ENCODE results near the gene NEUROD2. TPM values are rescaled to one million over a fixed set of nuclear protein-coding genes. Genes with fewer than 3 reads are reported as not detected.
A peak's percentile ranks its signal among the peaks of the same experiment; 100 is the strongest.

NEUROD2 gene
- total and polyA plus RNA-seq, 3 experiments from 2014 or later: not detected

DNA sequence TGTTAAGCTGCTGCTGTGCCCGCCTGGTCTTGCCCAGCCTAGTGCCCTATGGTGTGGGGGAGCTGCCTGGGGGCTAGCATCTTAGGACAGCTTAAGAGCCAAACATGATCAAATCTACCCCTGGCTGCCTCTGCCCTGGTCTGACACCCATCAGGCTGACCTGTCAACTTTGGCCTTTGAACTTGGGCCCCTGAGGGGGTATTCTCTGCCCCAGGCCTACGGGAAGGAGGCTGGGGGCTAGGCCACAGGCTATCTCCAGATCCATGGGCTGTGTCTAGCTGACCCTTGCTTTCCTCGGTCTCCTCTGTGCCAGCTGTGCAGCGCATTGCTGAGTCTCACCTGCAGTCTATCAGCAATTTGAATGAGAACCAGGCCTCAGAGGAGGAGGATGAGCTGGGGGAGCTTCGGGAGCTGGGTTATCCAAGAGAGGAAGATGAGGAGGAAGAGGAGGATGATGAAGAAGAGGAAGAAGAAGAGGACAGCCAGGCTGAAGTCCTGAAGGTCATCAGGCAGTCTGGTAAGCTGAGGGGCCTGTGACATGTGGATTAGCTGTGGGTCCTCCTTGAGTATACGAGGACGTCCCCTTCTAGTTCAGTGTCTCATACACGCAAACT lies 26.0 kb upstream of the NEUROD2 start:
- Histone ChIP-seq H3K4me3 (ENCODE audit: low read length) (no peak overlapping the region), H3K27me3 (ENCODE audit: insufficient read depth, low read length, poor library complexity, severe bottlenecking) (no peaks in the 10 kb centered on the region), H3K36me3 (ENCODE audit: insufficient read depth, low read length) (no peaks in the 10 kb centered on the region), H3K27ac (ENCODE audit: low read depth, low read length) (no peak overlapping the region), H3K4me1 (ENCODE audit: insufficient read depth, low read length) (peaks cover 22% of the 10 kb centered on the region), H3K9me3 (ENCODE audit: low read length) (no peaks in the 10 kb centered on the region)
- POLR2A ChIA-PET: no interaction called here
- peak overlapping the region in 1 of 8 donors; percentile 19 for H3K27ac Mint-ChIP-seq
- peaks cover 0 to 8% (median 0%) of the 10 kb centered on the region in 3 donors for H3K36me3 Mint-ChIP-seq
- CTCF ChIA-PET: interaction anchor here (0.9 to 10.7 kb wide), 7 partner anchors 11 to 347 kb away, joined by 3 to 161 read pairs (median 4); partner anchors contain the start of genes PPP1R1B and PSMD3
- peaks cover 5 to 24% of the 10 kb centered on the region in 2 donors for H3K27me3 Mint-ChIP-seq
- peak overlapping the region in 1 of 7 donors; percentile 70 for H3K4me3 Mint-ChIP-seq
- H3K4me1 Mint-ChIP-seq: peaks cover 29 to 39% (median 30%) of the 10 kb centered on the region in 3 donors
- no peaks in the 10 kb centered on the region for H3K9me3 Mint-ChIP-seq
- no peak for DNase-seq

DNA sequence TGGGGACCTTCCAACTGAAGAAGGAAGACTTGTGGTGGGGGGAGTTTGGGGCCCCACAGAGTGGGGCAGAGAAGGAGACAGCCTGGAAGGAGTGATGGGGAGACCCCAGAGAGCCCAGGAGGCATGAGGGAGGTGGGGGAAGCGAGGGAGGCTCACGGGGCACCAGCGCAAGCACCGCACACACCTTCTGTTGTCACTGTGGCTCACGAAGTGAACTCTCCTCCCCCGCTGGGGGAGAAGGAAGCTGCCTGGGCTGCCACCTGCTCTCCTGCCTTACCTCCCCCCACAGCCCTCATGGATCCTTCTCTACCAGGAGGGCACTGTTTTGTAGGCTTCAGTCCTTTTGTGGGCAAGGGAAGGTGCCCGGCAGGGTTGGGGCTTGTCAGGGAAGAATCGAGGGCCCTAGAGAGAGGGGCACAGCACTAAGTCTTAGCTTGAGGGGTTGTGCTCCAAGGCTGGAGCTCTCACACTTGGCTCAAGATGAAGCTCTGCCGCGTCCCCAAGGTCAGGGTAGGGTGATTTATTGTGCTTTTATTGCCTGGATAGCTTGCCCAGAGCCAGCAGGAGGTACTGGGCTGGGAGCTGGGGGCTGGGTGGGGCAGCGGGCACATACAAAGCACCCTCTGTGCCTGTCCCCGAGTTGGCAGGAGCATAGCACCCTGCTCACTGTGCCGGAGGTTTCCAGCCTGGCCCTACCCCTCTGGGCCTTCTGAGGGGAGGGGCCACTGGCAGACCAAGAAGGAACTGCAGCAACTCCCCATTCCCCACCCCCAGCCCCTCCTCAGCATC lies 24.6 kb upstream of the NEUROD2 start:
- Mint-ChIP-seq H3K4me3 (no peak overlapping the region), H3K9me3 (no peaks in the 10 kb centered on the region), H3K27me3 (peaks cover 15 to 32% of the 10 kb centered on the region in 2 donors), H3K4me1 (peaks cover 16 to 26% (median 17%) of the 10 kb centered on the region in 3 donors), H3K27ac (no peak overlapping the region), H3K36me3 (peaks cover 0 to 2% (median 0%) of the 10 kb centered on the region in 3 donors)
- ChIA-PET POLR2A (no interaction called here), CTCF (interaction anchor here (1.7 to 10.7 kb wide), 4 partner anchors 10 to 122 kb away, joined by 4 to 161 read pairs (median 16); partner anchors contain the start of gene PPP1R1B)
- DNase-seq: no peak
- H3K9me3 ChIP-seq (ENCODE audit: low read length): no peaks in the 10 kb centered on the region
- H3K27me3 ChIP-seq (ENCODE audit: insufficient read depth, low read length, poor library complexity, severe bottlenecking): peaks cover 7% of the 10 kb centered on the region
- no peaks in the 10 kb centered on the region for H3K36me3 ChIP-seq (ENCODE audit: insufficient read depth, low read length)
- no peak overlapping the region for H3K27ac ChIP-seq (ENCODE audit: low read depth, low read length)
- no peak overlapping the region for H3K4me3 ChIP-seq (ENCODE audit: low read length)
- peaks cover 10% of the 10 kb centered on the region for H3K4me1 ChIP-seq (ENCODE audit: insufficient read depth, low read length)

DNA sequence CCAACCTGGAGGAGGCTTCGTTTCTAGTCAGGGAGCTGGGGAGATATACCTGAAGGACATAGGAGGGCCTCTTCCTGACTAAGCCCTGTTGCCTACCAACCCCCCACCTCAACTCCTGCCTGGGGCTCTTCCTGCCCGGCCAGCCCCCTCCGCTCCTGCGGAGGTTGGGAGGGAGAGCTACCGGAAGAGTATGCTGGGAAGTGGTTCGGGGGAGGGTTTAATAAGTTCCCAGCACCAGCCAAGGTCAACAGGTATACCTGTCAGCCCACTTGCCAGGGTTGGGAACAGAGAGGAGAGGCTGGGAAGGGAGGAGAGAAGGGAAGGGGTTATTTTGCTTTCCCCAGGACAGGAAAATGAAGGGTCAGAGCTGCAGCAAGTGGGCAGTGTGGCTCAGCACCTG lies 23.7 kb upstream of the NEUROD2 start:
- no peak overlapping the region for H3K4me3 ChIP-seq (ENCODE audit: low read length)
- Mint-ChIP-seq H3K27me3 (peaks cover 16 to 38% of the 10 kb centered on the region in 2 donors), H3K4me3 (no peak overlapping the region), H3K36me3 (no peaks in the 10 kb centered on the region), H3K9me3 (no peaks in the 10 kb centered on the region), H3K4me1 (peaks cover 11 to 24% (median 13%) of the 10 kb centered on the region in 3 donors), H3K27ac (no peak overlapping the region)
- peaks cover 14% of the 10 kb centered on the region for H3K4me1 ChIP-seq (ENCODE audit: insufficient read depth, low read length)
- DNase-seq: no peak
- POLR2A ChIA-PET: no interaction called here
- CTCF ChIA-PET: interaction anchor here (10.7 kb wide), 1 partner anchor 9 kb away, joined by 161 read pairs; the partner anchor contains the start of gene PPP1R1B
- no peaks in the 10 kb centered on the region for H3K9me3 ChIP-seq (ENCODE audit: low read length)
- peaks cover 14% of the 10 kb centered on the region for H3K27me3 ChIP-seq (ENCODE audit: insufficient read depth, low read length, poor library complexity, severe bottlenecking)
- H3K36me3 ChIP-seq (ENCODE audit: insufficient read depth, low read length): no peaks in the 10 kb centered on the region
- H3K27ac ChIP-seq (ENCODE audit: low read depth, low read length): no peak overlapping the region

DNA sequence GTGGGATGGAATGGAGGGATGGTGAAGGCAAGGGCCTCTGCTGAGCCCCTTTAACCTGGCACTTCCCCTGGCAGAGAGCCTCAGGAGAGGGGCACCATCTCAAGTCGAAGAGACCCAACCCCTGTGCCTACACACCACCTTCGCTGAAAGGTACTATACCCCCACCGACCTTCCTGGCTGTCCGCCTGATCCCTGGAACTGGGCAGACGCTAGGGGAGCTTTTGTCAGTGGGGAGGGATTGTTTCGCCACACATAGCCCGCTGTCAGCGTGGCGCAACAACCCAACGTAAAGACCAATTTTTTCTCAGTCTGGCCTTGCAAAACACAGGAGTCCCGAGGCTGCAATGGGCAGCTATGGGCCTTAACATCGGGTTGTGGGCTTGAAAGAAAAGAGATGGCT lies 22.2 kb upstream of the NEUROD2 start:
- ChIA-PET POLR2A (no interaction called here), CTCF (interaction anchor here (1.4 to 10.7 kb wide), 3 partner anchors 8 to 351 kb away, joined by 3 to 161 read pairs (median 3); partner anchors contain the start of genes PPP1R1B and PSMD3)
- no peaks in the 10 kb centered on the region for H3K9me3 Mint-ChIP-seq
- peaks cover 9% of the 10 kb centered on the region for H3K4me1 ChIP-seq (ENCODE audit: insufficient read depth, low read length)
- no peak overlapping the region for H3K27ac ChIP-seq (ENCODE audit: low read depth, low read length)
- peaks cover 24 to 49% of the 10 kb centered on the region in 2 donors for H3K27me3 Mint-ChIP-seq
- no peak overlapping the region for H3K4me3 ChIP-seq (ENCODE audit: low read length)
- peaks cover 23% of the 10 kb centered on the region for H3K27me3 ChIP-seq (ENCODE audit: insufficient read depth, low read length, poor library complexity, severe bottlenecking)
- no peaks in the 10 kb centered on the region for H3K36me3 ChIP-seq (ENCODE audit: insufficient read depth, low read length)
- no peak overlapping the region for H3K4me3 Mint-ChIP-seq
- no peaks in the 10 kb centered on the region for H3K36me3 Mint-ChIP-seq
- DNase-seq: no peak
- H3K27ac Mint-ChIP-seq: no peak overlapping the region
- H3K9me3 ChIP-seq (ENCODE audit: low read length): no peaks in the 10 kb centered on the region
- peaks cover 5 to 16% (median 9%) of the 10 kb centered on the region in 3 donors for H3K4me1 Mint-ChIP-seq

DNA sequence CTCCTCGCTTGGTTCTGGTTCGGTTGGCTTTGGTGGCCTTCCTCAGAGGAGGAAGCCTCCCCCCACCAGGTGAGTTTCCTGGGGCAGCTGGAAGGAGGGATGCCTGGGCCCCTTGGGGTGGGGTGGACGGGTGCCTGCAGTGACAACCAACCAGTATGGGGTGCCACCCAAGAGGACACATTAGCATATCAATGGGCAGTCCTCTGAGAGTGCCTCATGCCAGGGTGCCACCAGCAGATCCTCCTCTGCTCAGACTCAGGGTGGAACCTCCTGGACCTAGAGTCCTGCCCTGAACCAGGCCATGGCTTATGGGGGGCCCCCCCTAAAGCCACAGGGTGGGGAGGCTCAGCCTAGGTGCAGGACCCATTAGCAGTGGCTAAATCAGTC lies 21.8 kb upstream of the NEUROD2 start:
- Histone ChIP-seq H3K36me3 (ENCODE audit: insufficient read depth, low read length) (no peaks in the 10 kb centered on the region), H3K4me1 (ENCODE audit: insufficient read depth, low read length) (peaks cover 9% of the 10 kb centered on the region), H3K27me3 (ENCODE audit: insufficient read depth, low read length, poor library complexity, severe bottlenecking) (peaks cover 23% of the 10 kb centered on the region), H3K27ac (ENCODE audit: low read depth, low read length) (no peak overlapping the region), H3K9me3 (ENCODE audit: low read length) (no peaks in the 10 kb centered on the region), H3K4me3 (ENCODE audit: low read length) (no peak overlapping the region)
- Mint-ChIP-seq H3K27ac (no peak overlapping the region), H3K4me3 (no peak overlapping the region), H3K4me1 (peaks cover 3 to 15% (median 8%) of the 10 kb centered on the region in 3 donors), H3K27me3 (peaks cover 24 to 49% of the 10 kb centered on the region in 2 donors), H3K9me3 (no peaks in the 10 kb centered on the region), H3K36me3 (no peaks in the 10 kb centered on the region)
- ChIA-PET POLR2A (no interaction called here), CTCF (interaction anchor here (1.4 to 10.7 kb wide), 2 partner anchors 7 to 351 kb away, joined by 3 to 161 read pairs; partner anchors contain the start of genes PPP1R1B and PSMD3)
- DNase-seq: no peak

DNA sequence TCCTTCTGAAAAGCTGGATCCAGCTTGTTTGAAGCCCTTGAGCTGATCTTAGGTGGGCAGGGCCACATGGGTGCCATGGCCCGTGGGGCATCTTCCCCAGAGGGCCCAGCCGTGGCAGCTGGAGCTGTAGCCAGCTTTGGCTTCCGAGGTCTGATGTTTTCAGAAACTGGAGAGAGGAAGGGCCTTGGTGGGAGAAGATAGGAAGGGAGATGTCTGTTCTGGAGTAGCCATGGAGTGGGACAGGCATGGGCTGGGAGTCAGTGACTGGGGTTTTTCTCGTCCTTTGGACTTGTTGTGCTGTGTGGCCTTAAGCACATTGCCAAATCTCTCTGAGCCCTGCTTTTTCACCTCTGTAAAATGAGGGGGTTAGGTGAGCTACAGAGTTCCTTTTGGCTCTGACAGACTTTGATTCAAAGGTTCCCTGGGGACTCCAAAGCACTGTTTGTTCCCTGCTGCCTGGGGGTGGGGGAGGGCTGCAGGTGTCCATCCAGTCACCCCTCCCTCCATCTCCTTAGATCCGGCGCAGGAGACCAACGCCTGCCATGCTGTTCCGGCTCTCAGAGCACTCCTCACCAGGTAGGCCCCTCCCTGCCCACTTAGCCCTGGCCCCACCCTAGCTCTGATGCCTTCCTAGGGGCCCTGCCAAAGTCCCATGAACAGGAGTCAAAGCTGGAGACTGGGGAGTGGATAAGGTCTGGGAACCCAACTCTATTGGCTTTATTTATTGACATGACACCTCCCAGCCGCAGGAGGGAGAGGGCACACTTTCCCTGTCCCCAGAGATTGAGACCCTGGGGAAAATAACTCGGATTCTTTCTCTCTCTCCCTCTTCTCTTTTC lies 21.2 kb upstream of the NEUROD2 start:
- peaks cover 24 to 49% of the 10 kb centered on the region in 2 donors for H3K27me3 Mint-ChIP-seq
- Histone ChIP-seq H3K36me3 (ENCODE audit: insufficient read depth, low read length) (no peaks in the 10 kb centered on the region), H3K4me1 (ENCODE audit: insufficient read depth, low read length) (peaks cover 9% of the 10 kb centered on the region), H3K27ac (ENCODE audit: low read depth, low read length) (no peak overlapping the region), H3K4me3 (ENCODE audit: low read length) (no peak overlapping the region), H3K9me3 (ENCODE audit: low read length) (no peaks in the 10 kb centered on the region), H3K27me3 (ENCODE audit: insufficient read depth, low read length, poor library complexity, severe bottlenecking) (peaks cover 23% of the 10 kb centered on the region)
- no peaks in the 10 kb centered on the region for H3K36me3 Mint-ChIP-seq
- H3K9me3 Mint-ChIP-seq: no peaks in the 10 kb centered on the region
- CTCF ChIA-PET: interaction anchor here (1.1 to 10.7 kb wide), 5 partner anchors 7 to 352 kb away, joined by 3 to 161 read pairs (median 3); partner anchors contain the start of genes PPP1R1B and PSMD3
- H3K4me3 Mint-ChIP-seq: no peak overlapping the region
- POLR2A ChIA-PET: no interaction called here
- peaks cover 0 to 12% (median 4%) of the 10 kb centered on the region in 3 donors for H3K4me1 Mint-ChIP-seq
- DNase-seq: no peak
- no peak overlapping the region for H3K27ac Mint-ChIP-seq

DNA sequence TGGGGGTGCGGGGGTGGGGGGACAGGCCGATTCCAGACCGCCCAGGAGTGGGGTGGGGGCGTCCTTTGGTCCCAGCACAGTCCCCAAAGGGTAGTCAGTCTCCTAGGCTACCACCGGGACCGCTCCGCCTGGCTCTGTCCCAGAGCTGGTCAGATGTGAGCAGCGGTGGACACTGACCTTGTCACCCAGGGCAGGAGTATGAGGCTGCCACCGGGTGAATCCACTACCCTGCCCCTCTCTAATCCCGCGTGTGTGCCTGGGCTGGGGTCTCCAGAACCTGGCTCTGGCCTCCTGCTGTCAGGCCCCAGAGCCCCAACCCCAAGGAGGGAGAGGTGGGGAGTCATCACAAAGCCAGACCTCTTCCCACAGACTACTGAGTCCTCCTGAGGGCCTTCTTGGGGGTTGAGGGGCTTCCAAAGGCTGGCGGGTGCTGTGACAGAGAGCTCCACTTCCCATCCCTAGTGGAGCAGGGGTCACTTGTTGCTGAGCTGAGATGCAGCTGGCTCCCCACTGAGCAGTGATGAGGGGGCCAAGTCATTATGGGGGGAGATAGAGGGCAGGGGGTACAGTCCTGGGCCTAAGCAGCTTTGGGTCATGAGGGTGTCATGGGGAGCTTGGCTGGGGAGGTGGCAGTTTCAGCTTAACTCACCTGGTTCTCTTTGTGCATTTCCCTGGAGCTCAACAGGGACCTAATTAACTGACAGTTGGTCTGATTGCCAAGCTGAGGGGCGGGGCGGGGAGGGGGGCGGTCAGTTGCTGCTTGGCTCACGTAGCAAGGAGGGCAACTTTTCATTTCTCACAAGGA lies 20.2 kb upstream of the NEUROD2 start:
- H3K36me3 Mint-ChIP-seq: no peaks in the 10 kb centered on the region
- no peaks in the 10 kb centered on the region for H3K9me3 Mint-ChIP-seq
- H3K4me1 Mint-ChIP-seq: peaks cover 6 to 22% (median 9%) of the 10 kb centered on the region in 3 donors
- H3K4me3 Mint-ChIP-seq: peak overlapping the region in 1 of 7 donors; percentile 54
- peaks cover 24 to 46% of the 10 kb centered on the region in 2 donors for H3K27me3 Mint-ChIP-seq
- Histone ChIP-seq H3K4me1 (ENCODE audit: insufficient read depth, low read length) (peaks cover 17% of the 10 kb centered on the region), H3K27ac (ENCODE audit: low read depth, low read length) (no peak overlapping the region), H3K4me3 (ENCODE audit: low read length) (no peak overlapping the region), H3K9me3 (ENCODE audit: low read length) (no peaks in the 10 kb centered on the region), H3K36me3 (ENCODE audit: insufficient read depth, low read length) (no peaks in the 10 kb centered on the region), H3K27me3 (ENCODE audit: insufficient read depth, low read length, poor library complexity, severe bottlenecking) (peaks cover 23% of the 10 kb centered on the region)
- H3K27ac Mint-ChIP-seq: no peak overlapping the region
- DNase-seq: no peak
- ChIA-PET POLR2A (no interaction called here), CTCF (interaction anchor here (1.1 to 11.4 kb wide), 4 partner anchors 6 to 178 kb away, joined by 3 to 161 read pairs (median 4); partner anchors contain the start of gene STARD3)
